HepG2 (cell line): ENCODE results near the gene CSNK2B. TPM values are rescaled to one million over a fixed set of nuclear protein-coding genes. Genes with fewer than 3 reads are reported as not detected.

ENCODE experiments used
- ARID2 ChIP-seq: sonication (generic); formaldehyde crosslinking; IDR thresholded peaks from 2 replicates; pipeline ENCODE4 v1.8.1; 2022; ENCODE audit warnings: mild to moderate bottlenecking, missing genetic modification reagents, borderline replicate concordance
- ATF7 ChIP-seq, 2 experiments: fragments of 450-650 bp in 1 of 2; sonication (generic) in 1 of 2; formaldehyde crosslinking in 1 of 2; IDR thresholded peaks; 2 replicates each; pipeline versions ENCODE4 v1.4.0 to v1.6.1; 2016 to 2020; ENCODE audit warnings: antibody characterized with exemption in 1 of 2, mild to moderate bottlenecking in 1 of 2, missing genetic modification reagents in 1 of 2
- DDIT3 ChIP-seq: sonication (generic); formaldehyde crosslinking; IDR thresholded peaks from 2 replicates; pipeline ENCODE4 v1.4.0; 2020; ENCODE audit warnings: mild to moderate bottlenecking, missing genetic modification reagents
- HOXA3 ChIP-seq: sonication (generic); formaldehyde crosslinking; IDR thresholded peaks from 2 replicates; pipeline ENCODE4 v1.5.0; 2020; ENCODE audit warnings: missing genetic modification reagents
- KDM2A ChIP-seq: sonication (generic); formaldehyde crosslinking; IDR thresholded peaks from 2 replicates; pipeline ENCODE4 v1.4.0; 2020; ENCODE audit warnings: low read depth, missing genetic modification reagents, borderline replicate concordance
- KDM3A ChIP-seq: IDR thresholded peaks from 2 replicates; pipeline ENCODE4 v1.6.1; 2018; ENCODE audit warnings: low read depth, missing compliant biosample characterization
- KDM4B ChIP-seq: sonication (generic); formaldehyde crosslinking; IDR thresholded peaks from 2 replicates; pipeline ENCODE4 v1.4.0; 2020; ENCODE audit warnings: missing genetic modification reagents
- KLF11 ChIP-seq: IDR thresholded peaks from 2 replicates; pipeline ENCODE4 v1.6.1; 2016; ENCODE audit warnings: missing compliant biosample characterization
- KLF12 ChIP-seq: sonication (generic); formaldehyde crosslinking; IDR thresholded peaks from 2 replicates; pipeline ENCODE4 v1.4.0; 2020; ENCODE audit warnings: missing genetic modification reagents, borderline replicate concordance
- MIER3 ChIP-seq: IDR thresholded peaks from 2 replicates; pipeline ENCODE4 v1.6.1; 2016; ENCODE audit warnings: missing compliant biosample characterization, borderline replicate concordance
- REL ChIP-seq: sonication (generic); formaldehyde crosslinking; conservative IDR thresholded peaks from 2 replicates; pipeline ENCODE4 v1.8.0; 2022; ENCODE audit warnings: mild to moderate bottlenecking, missing genetic modification reagents, moderate library complexity
- SNRNP70 ChIP-seq: fragments of 200-400 bp; formaldehyde crosslinking; IDR thresholded peaks from 2 replicates; pipeline ENCODE4 v1.6.1; 2017; ENCODE audit warnings: mild to moderate bottlenecking, low read depth, low read length, moderate library complexity
- ZBTB7A ChIP-seq: sonication (generic); formaldehyde crosslinking; IDR thresholded peaks from 2 replicates; pipeline ENCODE4 v1.8.0; 2022; ENCODE audit warnings: mild to moderate bottlenecking, missing genetic modification reagents
- ZFP36L1 ChIP-seq: sonication (generic); formaldehyde crosslinking; IDR thresholded peaks from 2 replicates; pipeline ENCODE4 v1.8.0; 2022; ENCODE audit warnings: mild to moderate bottlenecking, missing genetic modification reagents, moderate library complexity
- ZNF180 ChIP-seq: sonication (generic); formaldehyde crosslinking; IDR thresholded peaks from 2 replicates; pipeline ENCODE4 v1.4.0; 2020; ENCODE audit warnings: low read depth, missing genetic modification reagents, borderline replicate concordance
- ZNF34 ChIP-seq: sonication (generic); formaldehyde crosslinking; IDR thresholded peaks from 2 replicates; pipeline ENCODE4 v1.4.0; 2020; ENCODE audit warnings: mild to moderate bottlenecking, missing genetic modification reagents, borderline replicate concordance
- ZNF367 ChIP-seq: sonication (generic); formaldehyde crosslinking; IDR thresholded peaks from 2 replicates; pipeline ENCODE4 v1.4.0; 2020; ENCODE audit warnings: missing genetic modification reagents, borderline replicate concordance
- ZNF44 ChIP-seq: sonication (generic); formaldehyde crosslinking; IDR thresholded peaks from 2 replicates; pipeline ENCODE4 v1.5.1; 2020; ENCODE audit warnings: mild to moderate bottlenecking, missing genetic modification reagents
- ZNF605 ChIP-seq: sonication (generic); formaldehyde crosslinking; IDR thresholded peaks from 2 replicates; pipeline ENCODE4 v1.8.0; 2022; ENCODE audit warnings: mild to moderate bottlenecking, missing genetic modification reagents
- ZNF83 ChIP-seq: sonication (generic); formaldehyde crosslinking; IDR thresholded peaks from 2 replicates; pipeline ENCODE4 v1.4.0; 2020; ENCODE audit warnings: missing genetic modification reagents, mild to moderate bottlenecking, borderline replicate concordance
- ZSCAN9 ChIP-seq: IDR thresholded peaks from 2 replicates; pipeline ENCODE4 v1.6.1; 2016; ENCODE audit warnings: borderline replicate concordance
- polyA plus RNA-seq, 8 experiments: library from polyadenylated mRNA; depleted of rRNA in 3 of 8; stranded (reverse) in 7 of 8; unstranded in 1 of 8; fragments of >200 nt; fragmentation: Illumina TruSeq in 4 of 8; extraction: Trizol in 4 of 8; gene quantifications; 2 replicates each; pipeline versions ENCODE4 v1.2.1 to v1.2.3, GENCODE V29; 2011 to 2016; ENCODE audit warnings: low read depth in 4 of 8, missing spikeins in 1 of 8, mixed read lengths in 1 of 8; ENCODE audit not compliant: insufficient read depth in 1 of 8
- total RNA-seq, 5 experiments: library from RNA; depleted of rRNA; stranded (reverse); fragments of >200 nt; fragmentation: Illumina TruSeq; extraction: Trizol; gene quantifications; 2 replicates each; pipeline ENCODE4 v1.2.3, GENCODE V29; 2016; ENCODE audit warnings: low read depth in 1 of 5
- TF ChIP-seq, protein P1 (sequence below): sonication (generic); formaldehyde crosslinking; IDR thresholded peaks from 2 replicates; pipeline ENCODE4 v1.4.0; 2020; ENCODE audit warnings: low read depth, mild to moderate bottlenecking, missing genetic modification reagents
- TF ChIP-seq, protein P2 (sequence below): sonication (generic); formaldehyde crosslinking; IDR thresholded peaks from 2 replicates; pipeline ENCODE4 v1.4.0; 2020; ENCODE audit warnings: mild to moderate bottlenecking, missing genetic modification reagents

CSNK2B gene
- total and polyA plus RNA-seq, 2 of the 13 experiments (the other 11 are each of a cell fraction or from before 2014, with no cell fraction given): 111 to 296 TPM

- TF ChIP-seq, protein P1, sequence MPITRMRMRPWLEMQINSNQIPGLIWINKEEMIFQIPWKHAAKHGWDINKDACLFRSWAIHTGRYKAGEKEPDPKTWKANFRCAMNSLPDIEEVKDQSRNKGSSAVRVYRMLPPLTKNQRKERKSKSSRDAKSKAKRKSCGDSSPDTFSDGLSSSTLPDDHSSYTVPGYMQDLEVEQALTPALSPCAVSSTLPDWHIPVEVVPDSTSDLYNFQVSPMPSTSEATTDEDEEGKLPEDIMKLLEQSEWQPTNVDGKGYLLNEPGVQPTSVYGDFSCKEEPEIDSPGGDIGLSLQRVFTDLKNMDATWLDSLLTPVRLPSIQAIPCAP: peak; percentile 87; the same call in 1 of the 2 replicates
- 0 out of 2 replicates have a peak, but pooled peaks have one; percentile 25 for TF ChIP-seq ZNF34
- TF ChIP-seq ATF7 (IDR thresholded peaks at IDR 0.05): no peak
- TF ChIP-seq ATF7 (CRISPR knock-in tag; IDR thresholded peaks at IDR 0.05): no peak
- TF ChIP-seq KDM4B: peak; percentile 11; the same call in 1 of the 2 replicates
- no peak for TF ChIP-seq REL (CRISPR knock-in tag)
- TF ChIP-seq HOXA3 (CRISPR knock-in tag): peak; percentile 84
- no peak for TF ChIP-seq ZNF180 (CRISPR knock-in tag)
- 0 out of 2 replicates have a peak, but pooled peaks have one; percentile 21 for TF ChIP-seq KLF11 (CRISPR knock-in tag)
- TF ChIP-seq KDM3A (CRISPR knock-in tag): peak; percentile 67; the same call in 1 of the 2 replicates
- TF ChIP-seq, protein P2, sequence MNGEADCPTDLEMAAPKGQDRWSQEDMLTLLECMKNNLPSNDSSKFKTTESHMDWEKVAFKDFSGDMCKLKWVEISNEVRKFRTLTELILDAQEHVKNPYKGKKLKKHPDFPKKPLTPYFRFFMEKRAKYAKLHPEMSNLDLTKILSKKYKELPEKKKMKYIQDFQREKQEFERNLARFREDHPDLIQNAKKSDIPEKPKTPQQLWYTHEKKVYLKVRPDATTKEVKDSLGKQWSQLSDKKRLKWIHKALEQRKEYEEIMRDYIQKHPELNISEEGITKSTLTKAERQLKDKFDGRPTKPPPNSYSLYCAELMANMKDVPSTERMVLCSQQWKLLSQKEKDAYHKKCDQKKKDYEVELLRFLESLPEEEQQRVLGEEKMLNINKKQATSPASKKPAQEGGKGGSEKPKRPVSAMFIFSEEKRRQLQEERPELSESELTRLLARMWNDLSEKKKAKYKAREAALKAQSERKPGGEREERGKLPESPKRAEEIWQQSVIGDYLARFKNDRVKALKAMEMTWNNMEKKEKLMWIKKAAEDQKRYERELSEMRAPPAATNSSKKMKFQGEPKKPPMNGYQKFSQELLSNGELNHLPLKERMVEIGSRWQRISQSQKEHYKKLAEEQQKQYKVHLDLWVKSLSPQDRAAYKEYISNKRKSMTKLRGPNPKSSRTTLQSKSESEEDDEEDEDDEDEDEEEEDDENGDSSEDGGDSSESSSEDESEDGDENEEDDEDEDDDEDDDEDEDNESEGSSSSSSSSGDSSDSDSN (CRISPR knock-in tag): peak; percentile 99
- no peak; the same call in 1 of the 2 replicates for TF ChIP-seq ZNF44 (CRISPR knock-in tag)
- TF ChIP-seq ZFP36L1: peak; percentile 82; the same call in 1 of the 2 replicates
- 0 out of 2 replicates have a peak, but pooled peaks have one; percentile 21 for TF ChIP-seq ZNF605 (CRISPR knock-in tag)
- TF ChIP-seq KDM2A (CRISPR knock-in tag): peak; percentile 100
- TF ChIP-seq ZNF367 (CRISPR knock-in tag): no peak
- no peak; the same call in 1 of the 2 replicates for TF ChIP-seq DDIT3 (CRISPR knock-in tag)
- TF ChIP-seq ZSCAN9: no peak; the same call in 1 of the 2 replicates
- TF ChIP-seq ARID2 (CRISPR knock-in tag): peak; percentile 80
- TF ChIP-seq ZBTB7A: peak; percentile 60; the same call in 1 of the 2 replicates
- peak; percentile 86; the same call in 1 of the 2 replicates for TF ChIP-seq ZNF83
- no peak for TF ChIP-seq SNRNP70
- peak; percentile 88; the same call in 1 of the 2 replicates for TF ChIP-seq KLF12
- TF ChIP-seq MIER3: no peak
Measured at GRCh38 chr6:31660381-31661261, 5.3 kb upstream of the CSNK2B start, which contains the start of gene C6orf47 (continued).
